Measurements from ENCODE around the gene MEI4. TPM values are rescaled to one million over a fixed set of nuclear protein-coding genes. Genes with fewer than 3 reads are reported as not detected.

Gene MEI4
- total RNA-seq, 2 experiments from 2014 or later = not detected

DNA sequence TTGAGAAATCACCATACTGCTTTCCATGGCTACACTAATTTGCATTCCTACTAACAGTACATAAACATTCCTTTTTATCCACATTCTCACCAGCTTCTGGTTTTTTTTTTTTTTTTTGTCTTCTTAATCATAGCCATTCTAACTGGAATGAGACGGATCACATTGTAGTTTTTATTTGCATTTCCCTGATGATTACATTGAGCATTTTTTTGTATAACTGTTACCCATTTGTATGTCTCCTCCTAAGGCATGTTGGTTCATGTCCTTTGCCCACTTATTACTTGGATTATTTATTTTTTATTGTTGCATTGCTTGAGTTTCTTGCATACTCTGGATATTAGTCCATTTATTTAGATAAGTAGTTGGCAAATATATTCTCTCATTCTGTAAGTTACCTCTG, 258.0 kb downstream of the MEI4 start:
- Mint-ChIP-seq H3K4me1 (ENCODE audit: low read depth) (no peaks in the 10 kb centered on the region), H3K27me3 (no peaks in the 10 kb centered on the region), H3K9me3 (peaks cover 26% of the 10 kb centered on the region), H3K36me3 (no peaks in the 10 kb centered on the region), H3K27ac (no peak overlapping the region), H3K4me3 (no peak overlapping the region)
- intact Hi-C loops (cut with micrococcal nuclease) = no loop called here
- CTCF ChIA-PET = no interaction called here
- no peak for DNase-seq
- POLR2A ChIA-PET = no interaction called here

DNA sequence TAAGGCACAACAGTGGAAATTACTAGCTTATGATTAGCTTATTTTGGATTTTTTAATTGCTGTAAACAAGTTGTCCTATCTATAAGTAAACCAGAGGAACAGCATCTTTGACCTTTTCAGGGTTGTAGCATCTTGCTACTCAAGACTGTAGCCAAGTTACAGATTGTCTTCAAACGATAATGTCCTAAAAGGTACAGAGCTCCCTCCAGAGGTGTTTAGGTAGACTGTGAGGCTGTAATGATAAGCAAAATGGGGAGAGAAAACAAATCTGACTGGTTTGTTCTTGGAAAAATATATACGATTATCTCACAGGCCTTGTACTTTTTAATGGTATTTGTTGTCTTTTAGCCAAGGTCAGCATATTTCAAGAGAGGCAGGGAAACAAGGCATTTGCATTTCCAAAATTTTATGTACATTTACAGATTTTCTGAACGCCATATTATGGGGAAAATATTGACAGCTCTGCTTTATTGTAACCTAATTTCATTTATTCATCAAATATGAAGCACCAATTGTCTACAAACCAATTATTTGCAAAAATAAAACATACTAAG, 273.4 kb downstream of the MEI4 start:
- Mint-ChIP-seq H3K27ac (no peak overlapping the region), H3K9me3 (peaks cover 5% of the 10 kb centered on the region), H3K4me1 (ENCODE audit: low read depth) (no peaks in the 10 kb centered on the region), H3K27me3 (no peaks in the 10 kb centered on the region), H3K36me3 (no peaks in the 10 kb centered on the region), H3K4me3 (no peak overlapping the region)
- intact Hi-C loops (cut with micrococcal nuclease) = no loop called here
- no peak for DNase-seq
- ChIA-PET POLR2A (no interaction called here), CTCF (interaction anchor here (0.6 kb wide), 1 partner anchor 1855 kb away, joined by 3 read pairs; no protein-coding TSS in a partner anchor)

DNA sequence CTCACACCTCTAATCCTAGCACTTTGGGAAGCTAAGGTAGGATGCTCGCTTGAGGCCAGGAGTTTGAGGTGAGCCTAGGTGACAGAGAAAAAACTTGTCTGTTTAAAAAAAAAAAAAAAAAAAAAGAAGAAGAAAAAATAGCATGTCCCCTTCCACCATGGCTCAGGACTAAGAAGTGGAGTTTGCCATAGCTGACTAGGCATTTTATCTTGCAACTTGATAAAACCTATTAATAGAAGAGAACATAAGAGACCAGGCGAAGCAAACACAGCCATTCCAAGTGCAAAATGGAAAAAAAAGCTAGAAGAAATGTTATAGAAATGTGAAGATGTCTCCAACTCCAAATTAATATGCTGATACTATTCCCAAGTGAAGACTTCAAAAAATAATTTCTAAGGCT, 277.5 kb downstream of the MEI4 start:
- Mint-ChIP-seq H3K27ac (no peak overlapping the region), H3K27me3 (no peaks in the 10 kb centered on the region), H3K4me1 (ENCODE audit: low read depth) (no peaks in the 10 kb centered on the region), H3K36me3 (no peaks in the 10 kb centered on the region), H3K4me3 (no peak overlapping the region), H3K9me3 (peaks cover 3% of the 10 kb centered on the region)
- DNase-seq = no peak
- POLR2A ChIA-PET = no interaction called here
- CTCF ChIA-PET = no interaction called here
- intact Hi-C loops (cut with micrococcal nuclease) = no loop called here

DNA sequence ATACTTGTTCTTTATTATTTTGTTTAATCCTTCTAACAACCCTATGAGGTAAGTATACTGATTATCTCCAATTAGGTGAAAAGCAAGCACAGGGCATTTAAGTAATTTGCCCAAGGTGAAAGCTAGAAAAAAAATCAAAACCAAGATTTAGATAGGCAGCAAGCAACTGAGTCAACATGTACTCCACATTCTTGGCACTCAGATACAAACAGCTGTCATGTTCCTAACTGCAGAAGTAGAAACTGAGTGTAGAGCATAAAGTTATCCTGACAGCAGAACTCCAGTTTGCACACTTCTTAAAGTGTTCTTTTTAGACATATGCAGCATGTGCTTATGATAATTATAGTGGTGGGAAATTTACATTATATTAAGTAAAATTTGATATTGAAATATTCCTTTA, 278.1 kb downstream of the MEI4 start:
- Mint-ChIP-seq H3K4me3 (no peak overlapping the region), H3K9me3 (peaks cover 3% of the 10 kb centered on the region), H3K27ac (no peak overlapping the region), H3K4me1 (ENCODE audit: low read depth) (no peaks in the 10 kb centered on the region), H3K27me3 (no peaks in the 10 kb centered on the region), H3K36me3 (no peaks in the 10 kb centered on the region)
- CTCF ChIA-PET = no interaction called here
- intact Hi-C loops (cut with micrococcal nuclease) = no loop called here
- POLR2A ChIA-PET = no interaction called here
- no peak for DNase-seq

DNA sequence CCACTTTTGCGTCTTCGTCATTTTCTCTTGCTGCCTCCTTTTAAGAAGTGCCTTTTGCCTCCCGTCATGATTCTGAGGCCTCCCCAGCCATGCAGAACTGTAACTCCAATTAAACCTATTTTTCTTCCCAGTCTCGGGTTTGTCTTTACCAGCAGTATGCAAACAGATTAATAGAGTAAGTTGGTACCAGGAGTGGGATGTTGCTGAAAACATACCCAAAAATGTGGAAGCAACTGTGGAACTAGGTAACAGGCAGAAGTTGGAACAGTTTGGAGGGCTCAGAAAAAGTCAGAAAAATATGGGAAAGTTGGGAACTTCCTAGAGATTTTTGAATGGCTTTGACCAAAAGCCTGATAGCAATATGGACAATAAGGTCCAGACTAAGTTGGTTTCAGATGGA, 309.2 kb downstream of the MEI4 start:
- H3K4me3 Mint-ChIP-seq = no peak overlapping the region
- CTCF ChIA-PET = no interaction called here
- no peaks in the 10 kb centered on the region for H3K4me1 Mint-ChIP-seq (ENCODE audit: low read depth)
- no peaks in the 10 kb centered on the region for H3K27me3 Mint-ChIP-seq
- no peak for DNase-seq
- no peak overlapping the region for H3K27ac Mint-ChIP-seq
- H3K9me3 Mint-ChIP-seq = peaks cover 27% of the 10 kb centered on the region
- POLR2A ChIA-PET = no interaction called here
- H3K36me3 Mint-ChIP-seq = no peaks in the 10 kb centered on the region
- intact Hi-C loops (cut with micrococcal nuclease) = no loop called here

DNA sequence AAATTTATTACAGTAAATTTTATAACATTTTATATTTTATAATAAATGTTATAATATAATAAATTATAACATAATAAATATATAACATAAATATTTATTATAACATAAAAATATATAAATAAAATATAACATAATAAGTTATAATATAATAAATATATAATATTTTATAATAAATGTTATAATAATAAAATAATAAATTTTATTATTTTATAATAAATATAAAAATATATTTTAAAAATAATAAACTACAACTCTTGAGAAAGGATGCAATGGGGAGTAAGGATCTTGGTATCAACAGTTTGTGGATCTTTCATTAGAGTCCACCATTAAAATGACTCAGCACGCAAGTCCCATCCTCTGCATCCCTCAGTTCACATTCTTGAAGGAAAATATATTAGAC, 312.6 kb downstream of the MEI4 start:
- no peaks in the 10 kb centered on the region for H3K36me3 Mint-ChIP-seq
- no peak overlapping the region for H3K4me3 Mint-ChIP-seq
- ChIA-PET CTCF (no interaction called here), POLR2A (no interaction called here)
- no peaks in the 10 kb centered on the region for H3K27me3 Mint-ChIP-seq
- no peaks in the 10 kb centered on the region for H3K4me1 Mint-ChIP-seq (ENCODE audit: low read depth)
- intact Hi-C loops (cut with micrococcal nuclease) = no loop called here
- peaks cover 28% of the 10 kb centered on the region for H3K9me3 Mint-ChIP-seq
- no peak overlapping the region for H3K27ac Mint-ChIP-seq
- no peak for DNase-seq

DNA sequence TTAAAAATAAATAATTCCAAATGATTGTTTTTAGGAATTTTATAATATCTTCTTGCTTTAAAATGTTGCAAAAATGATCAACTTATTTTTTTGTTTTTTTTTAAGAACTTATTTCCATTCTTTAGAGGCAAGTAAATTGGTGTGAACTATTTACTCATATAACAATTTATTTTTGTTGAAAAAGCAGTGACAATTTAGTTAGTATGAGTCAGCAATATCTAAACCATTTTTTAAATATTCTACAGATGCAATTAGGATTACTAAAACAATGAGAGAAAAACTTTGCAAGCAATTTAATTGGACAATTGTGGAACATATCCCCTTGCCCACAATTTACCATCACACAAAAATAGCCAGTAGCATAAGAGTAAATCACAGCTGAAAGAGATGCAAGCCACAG, 319.5 kb downstream of the MEI4 start:
- ChIA-PET CTCF (no interaction called here), POLR2A (no interaction called here)
- Mint-ChIP-seq H3K36me3 (no peaks in the 10 kb centered on the region), H3K27me3 (no peaks in the 10 kb centered on the region), H3K4me1 (ENCODE audit: low read depth) (no peaks in the 10 kb centered on the region), H3K27ac (no peak overlapping the region), H3K9me3 (peaks cover 8% of the 10 kb centered on the region), H3K4me3 (no peak overlapping the region)
- intact Hi-C loops (cut with micrococcal nuclease) = no loop called here
- DNase-seq = no peak

Other genes with a start within 250 kb of the MEI4 start
- gene HTR1B, start 189.5 kb upstream of the MEI4 start, total RNA-seq = not detected

All from activated CD4-positive, alpha-beta memory T cell treated with anti-CD3 and anti-CD28 coated beads for 36 hours (primary cell).